HG03520 (cell line): ENCODE data around the gene KLHL14.
"Not testable (repeated sequence)": the region's sequence is repeated elsewhere in the genome, so short reads cannot be mapped to it uniquely, and the experiment has no call there.

Experiments used
- ATAC-seq: cut with Tn5 transposase; IDR thresholded peaks from one replicate; pipeline ENCODE4 v1.9.1; 2021; ENCODE audit warnings: mild to moderate bottlenecking, moderate library complexity; ENCODE audit not compliant: unreplicated experiment

The KLHL14 gene

GRCh38 chr18:32668956-32669355, 103.9 kb downstream of the KLHL14 start:
- ATAC-seq = no peak

GRCh38 chr18:32661486-32662299, 111.1 kb downstream of the KLHL14 start:
- no peak for ATAC-seq

- ATAC-seq = not testable (repeated sequence)
Measured at GRCh38 chr18:32654507-32654906, 118.3 kb downstream of the KLHL14 start.

- not testable (repeated sequence) for ATAC-seq
Measured at GRCh38 chr18:32637659-32638058, 135.2 kb downstream of the KLHL14 start.

GRCh38 chr18:32637226-32637625, 135.6 kb downstream of the KLHL14 start:
- ATAC-seq = no peak

DNA sequence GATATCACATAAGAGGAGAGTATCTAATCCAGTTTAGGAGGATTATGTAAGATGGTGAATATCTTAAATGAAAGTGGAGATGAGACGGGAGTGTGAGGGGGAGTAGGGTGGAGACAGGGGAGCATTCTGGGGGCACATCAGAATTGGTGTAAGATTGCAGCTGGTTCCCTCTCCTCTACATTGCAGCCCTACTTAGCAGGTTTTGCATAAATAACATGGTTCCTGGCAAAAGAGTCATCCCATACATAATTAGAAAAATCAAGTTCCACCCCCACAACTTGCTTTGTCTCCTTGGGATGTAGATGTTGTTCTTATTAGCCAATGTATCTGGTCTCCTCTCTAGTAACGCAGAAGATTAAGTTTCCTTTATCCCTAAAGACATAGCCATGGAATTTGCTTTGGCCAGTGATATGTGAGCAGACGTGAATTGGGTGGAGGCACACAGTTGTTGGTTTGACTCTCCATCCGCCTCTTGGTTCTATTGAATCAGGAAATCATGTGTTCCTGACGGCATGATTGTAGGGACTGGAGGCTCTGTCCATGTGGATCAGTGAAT, 137.9 kb downstream of the KLHL14 start:
- ATAC-seq = no peak

- no peak for ATAC-seq
Measured at GRCh38 chr18:32629981-32630700, 142.7 kb downstream of the KLHL14 start.

- no peak for ATAC-seq
Measured at GRCh38 chr18:32629292-32629691, 143.5 kb downstream of the KLHL14 start.

- no peak for ATAC-seq
Measured at GRCh38 chr18:32624182-32624723, 148.6 kb downstream of the KLHL14 start.

- ATAC-seq = no peak
Measured at GRCh38 chr18:32623563-32623962, 149.3 kb downstream of the KLHL14 start.
